Measurements from ENCODE around the gene IL1RAP.
"Not testable (repeated sequence)": the region's sequence is repeated elsewhere in the genome, so short reads cannot be mapped to it uniquely, and the experiment has no call there.

The IL1RAP gene

DNA sequence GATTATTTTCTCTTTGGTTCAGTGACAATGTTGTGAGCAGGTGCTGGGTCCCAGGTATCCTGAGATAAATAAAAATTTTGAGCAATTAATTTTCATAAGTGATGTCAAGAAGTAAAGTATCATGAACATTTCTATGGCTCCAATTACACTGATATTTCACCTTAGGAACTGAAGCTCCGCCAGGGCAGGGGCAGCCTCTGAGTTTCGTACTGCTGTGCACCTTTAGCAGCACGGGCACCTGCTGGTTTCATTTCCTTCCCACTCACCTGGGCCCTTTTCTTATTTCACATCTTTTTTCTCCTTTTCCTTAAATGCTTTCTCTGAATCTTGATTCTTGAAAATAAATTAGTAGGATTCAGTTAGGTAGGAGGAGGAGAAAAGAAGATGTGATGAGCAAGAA lies 1.2 kb upstream of the IL1RAP start:
- DNase-seq: no peak

DNA sequence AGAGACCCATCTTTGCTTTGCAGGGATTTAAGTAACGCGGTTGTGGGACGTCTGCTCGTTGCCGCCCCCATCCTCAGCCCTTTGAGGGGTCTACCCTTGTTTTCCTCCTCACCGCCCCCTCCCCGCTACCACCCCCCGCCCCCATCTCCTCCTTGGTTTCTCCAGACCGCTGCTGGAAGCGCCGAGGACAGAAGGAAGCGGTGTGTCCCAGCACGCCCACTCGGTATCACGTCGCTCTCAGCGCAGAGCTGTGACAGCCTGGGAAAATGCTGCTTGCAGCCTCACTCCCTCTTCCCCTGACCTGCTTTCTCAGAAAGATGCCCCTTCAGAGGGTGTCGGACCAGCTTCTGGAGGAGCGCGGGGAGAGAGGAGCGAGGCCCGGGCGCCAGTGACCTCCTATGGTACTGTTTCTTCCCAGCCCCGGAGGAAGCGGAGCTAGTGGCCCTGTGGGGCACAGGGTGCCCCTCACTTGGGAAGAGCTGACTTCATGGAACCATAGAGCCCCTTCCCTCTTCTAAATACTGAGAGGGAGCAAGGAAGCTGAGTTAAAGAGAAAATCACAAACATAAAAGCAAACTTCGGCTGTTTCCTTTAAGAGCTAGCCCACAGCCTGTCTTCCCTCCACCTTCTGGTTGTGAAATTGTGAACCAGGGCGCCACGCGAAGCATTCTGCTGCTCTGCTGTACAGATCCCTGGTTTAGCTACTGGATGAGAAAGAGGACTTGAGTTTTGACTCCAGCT lies 698 bp downstream of the IL1RAP start:
- DNase-seq: peak; percentile 46

- no peak for DNase-seq
Measured at GRCh38 chr3:190516416-190516815, 2.5 kb downstream of the IL1RAP start.

DNA sequence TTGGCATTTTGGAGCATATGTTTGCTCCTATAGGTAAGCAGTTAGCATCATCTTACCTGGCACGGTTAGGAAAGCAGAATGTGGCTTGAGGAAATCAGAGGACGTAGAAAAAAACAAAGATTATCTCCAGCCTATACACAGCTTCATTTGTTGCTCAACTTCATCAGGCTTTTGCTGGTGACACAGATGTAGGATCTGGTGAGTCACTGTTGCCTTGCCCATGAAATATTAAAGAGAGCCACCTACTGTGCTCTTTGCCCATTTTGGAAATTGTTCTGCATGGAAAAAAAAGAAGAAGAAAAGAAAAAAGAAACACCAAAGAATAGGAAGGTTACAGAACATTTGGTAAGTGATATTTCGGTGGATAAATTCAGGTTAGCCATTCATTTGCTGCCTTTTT lies 3.8 kb downstream of the IL1RAP start:
- DNase-seq: no peak

GRCh38 chr3:190518531-190518930 lies 4.6 kb downstream of the IL1RAP start:
- DNase-seq: not testable (repeated sequence)

DNA sequence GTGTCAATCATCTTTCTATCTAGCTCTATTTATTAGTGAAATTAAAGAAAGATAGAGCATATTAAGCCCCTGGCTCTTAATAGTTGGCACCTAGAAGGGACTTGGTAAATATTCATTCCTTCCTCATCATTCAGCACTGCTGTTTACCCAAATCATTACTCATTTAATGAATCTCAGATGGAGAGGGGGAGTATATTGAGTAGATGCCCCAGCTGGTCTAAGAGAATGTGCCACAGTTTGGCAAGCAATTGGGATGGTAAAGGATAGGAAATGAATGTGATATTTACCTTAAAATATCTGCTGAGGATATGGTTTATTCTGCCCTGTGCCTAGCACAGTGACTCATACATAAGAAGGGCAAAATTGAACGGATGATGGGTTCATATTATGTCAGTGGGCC lies 6.0 kb downstream of the IL1RAP start:
- DNase-seq: no peak

DNA sequence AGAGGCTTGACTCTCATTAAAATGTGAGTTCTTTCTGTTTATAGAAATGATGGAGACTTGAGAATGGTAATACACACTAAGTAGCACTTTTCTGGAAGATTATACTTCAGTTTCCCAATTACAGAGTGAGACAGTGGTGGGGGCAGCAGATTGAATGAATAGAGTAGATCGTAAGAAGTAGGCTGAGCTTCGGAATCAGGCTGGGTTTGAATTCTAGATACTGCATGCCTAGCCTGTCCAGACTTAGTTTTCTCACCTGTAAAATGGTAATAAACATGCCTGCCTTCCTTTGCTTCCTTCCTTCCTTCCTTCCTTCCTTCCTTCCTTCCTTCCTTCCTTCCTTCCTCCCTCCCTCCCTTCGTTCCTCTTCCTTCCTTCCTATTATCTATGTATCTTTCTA lies 8.1 kb downstream of the IL1RAP start:
- DNase-seq: no peak

DNA sequence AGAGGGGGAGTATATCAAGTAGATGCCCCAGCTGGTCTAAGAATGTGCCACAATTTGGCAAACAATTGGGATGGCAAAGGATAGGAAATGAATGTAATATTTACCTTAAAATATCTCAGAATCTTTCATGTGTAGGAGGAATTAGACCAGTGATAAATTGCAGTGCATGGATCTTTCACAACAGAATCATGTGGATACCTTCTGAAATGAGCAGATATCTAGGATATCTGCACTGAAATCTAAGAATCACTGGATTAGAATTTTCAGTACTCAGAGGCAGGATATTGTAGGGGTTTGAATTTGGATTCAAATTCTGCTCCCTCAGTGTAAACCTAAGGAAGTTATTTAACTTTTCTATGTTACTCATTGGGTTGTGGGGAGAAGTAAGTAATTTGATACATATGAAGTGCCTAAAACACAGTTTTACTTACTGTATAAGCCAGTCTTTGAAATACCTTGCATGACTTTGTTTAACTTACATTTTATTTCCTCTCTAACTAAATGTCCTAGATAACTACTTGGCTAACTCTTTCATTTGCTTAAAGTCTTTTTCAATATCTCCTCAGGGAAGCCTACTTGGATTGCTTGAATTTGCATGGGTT lies 8.8 kb downstream of the IL1RAP start:
- DNase-seq: no peak

DNA sequence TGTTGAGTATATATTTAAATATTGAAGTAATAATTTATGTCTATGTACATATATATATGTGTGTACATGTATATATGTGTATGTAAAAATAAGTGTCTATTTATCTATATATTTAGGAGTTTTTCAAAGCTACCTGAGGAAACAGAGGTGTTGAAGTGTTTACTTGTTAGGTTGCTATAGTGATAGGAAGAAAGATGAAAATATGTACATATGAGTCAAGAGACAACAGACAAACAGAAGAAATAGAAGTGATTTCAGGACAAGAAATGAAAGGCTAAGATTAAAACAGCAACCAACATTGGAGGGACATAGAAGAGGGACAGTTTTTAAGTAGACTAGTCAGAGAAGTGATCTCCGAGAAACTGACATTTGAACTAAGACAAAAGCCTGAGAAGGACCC lies 11.1 kb downstream of the IL1RAP start:
- DNase-seq: no peak

DNA sequence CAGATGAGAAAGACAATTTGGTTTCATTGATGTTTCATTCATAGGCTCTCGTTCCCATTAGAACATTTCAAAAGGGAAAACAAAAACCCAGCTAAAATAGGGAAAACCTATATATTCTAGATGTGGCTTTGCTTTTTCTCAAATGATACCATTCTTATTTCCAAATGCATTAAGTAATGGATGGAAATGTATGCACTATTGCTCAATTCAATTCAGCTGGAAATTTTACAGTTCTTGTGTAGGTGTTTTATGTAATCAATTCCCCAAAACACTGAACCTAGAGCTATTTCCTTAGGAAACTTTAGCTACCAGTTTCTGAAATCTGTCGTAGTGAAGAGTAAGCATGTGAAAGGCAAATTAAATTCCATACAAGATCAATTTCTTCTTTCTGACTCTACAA lies 11.7 kb downstream of the IL1RAP start:
- DNase-seq: no peak

DNA sequence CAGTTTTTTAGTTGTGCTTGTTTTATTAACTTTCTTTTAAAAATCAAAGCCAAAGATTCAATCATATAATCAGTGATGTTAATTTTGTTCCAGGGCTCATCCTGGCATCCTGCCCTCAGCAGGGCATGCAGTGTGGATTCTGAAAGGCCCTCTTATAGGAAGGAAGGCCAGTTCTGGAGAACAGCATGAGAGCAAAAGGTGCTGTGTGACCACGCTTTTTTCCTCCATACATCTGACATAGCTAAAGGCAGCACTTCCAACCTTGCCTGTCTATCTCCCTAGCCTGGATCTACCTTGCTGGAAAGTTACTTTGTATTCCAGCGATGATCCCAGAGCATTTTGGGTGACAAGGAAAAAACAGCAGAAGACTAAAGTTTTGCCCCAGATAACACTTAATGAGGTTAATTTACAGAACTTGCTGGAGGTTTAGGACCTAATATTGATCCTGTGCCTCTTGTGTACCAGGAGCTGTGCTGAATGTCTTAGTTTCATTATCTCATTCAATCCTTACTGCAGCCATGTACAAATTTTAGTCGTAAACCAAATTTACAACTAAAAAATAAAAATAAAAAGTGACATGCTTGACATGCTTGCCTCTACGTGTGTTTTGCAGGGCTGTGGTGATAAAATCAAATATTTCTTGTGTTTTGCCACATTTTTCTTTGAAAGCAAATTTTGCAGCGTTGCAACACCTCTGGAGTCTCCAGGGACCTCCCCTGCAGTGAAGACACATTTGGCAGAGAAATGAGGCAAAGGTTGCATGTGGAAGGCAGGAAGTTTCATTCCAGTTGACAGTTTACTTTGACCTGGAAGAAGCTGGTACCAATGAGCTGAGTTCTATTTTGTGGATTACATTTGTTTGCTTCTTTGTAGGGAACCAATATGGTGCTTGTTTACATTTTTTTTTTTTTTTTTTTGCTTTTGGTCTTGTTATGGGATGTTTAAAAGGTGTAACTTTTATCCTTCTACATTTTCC lies 13.2 kb downstream of the IL1RAP start:
- no peak for DNase-seq

DNA sequence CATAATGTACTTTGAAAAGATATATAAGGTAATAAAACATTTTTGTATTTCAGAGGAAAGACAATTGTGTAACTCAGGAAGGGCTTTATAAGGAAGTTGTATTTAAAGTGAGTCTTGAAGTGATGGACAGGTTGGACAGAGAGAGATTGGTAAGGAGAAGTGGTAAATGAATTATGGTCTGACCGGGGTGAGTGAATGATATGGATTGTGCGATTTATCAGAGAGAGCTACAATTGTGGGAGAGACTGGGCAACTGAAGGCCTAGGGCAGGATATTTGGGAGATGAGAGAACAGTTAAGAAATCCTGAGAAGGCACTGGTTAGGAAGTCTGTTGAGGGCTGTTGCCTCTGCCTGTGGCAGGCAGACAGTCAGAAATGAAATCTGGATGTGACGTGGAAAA lies 14.8 kb downstream of the IL1RAP start:
- DNase-seq: no peak

- DNase-seq: no peak
Measured at GRCh38 chr3:190531406-190531805, 17.5 kb downstream of the IL1RAP start.

GRCh38 chr3:190532731-190533203 lies 18.9 kb downstream of the IL1RAP start:
- no peak for DNase-seq

GRCh38 chr3:190533511-190534281 lies 19.8 kb downstream of the IL1RAP start:
- no peak for DNase-seq

DNA sequence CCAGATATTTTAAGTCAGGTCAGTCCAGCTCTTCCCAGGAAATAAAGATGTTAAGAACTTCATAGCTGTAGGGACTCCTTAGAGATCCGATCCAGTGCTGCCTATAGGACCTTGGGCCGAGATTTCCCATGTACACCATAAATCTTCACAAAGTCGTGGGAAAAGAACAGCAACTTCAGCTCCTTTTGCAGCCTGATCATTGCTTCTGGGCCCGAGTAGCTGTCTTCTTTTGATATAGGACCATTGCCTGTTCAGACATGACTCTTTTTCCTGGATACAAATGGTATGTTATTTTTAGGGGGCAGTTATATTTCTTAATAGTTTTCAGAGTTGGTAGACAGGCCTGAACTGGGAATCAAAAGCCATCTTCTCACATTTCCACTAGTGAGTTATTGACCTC lies 20.5 kb downstream of the IL1RAP start:
- DNase-seq: no peak

DNA sequence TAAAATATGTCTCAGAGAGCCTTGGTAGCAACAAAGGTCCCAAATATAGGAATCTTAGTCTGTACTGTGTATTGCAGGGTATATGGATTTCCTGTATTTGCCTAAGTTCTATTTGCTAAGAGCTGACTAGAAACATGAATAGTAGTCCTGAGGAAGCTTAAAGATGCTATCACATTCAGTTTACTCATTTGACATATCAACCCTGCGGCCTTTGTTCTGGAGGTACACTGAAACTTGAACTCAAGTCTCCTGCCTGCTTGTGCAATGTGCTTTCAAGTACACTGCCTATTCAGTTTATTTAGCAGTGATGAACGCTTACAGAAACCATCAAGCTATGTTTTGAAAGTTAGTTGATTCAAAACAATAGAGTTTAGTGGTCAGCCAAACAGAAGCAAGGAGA lies 21.1 kb downstream of the IL1RAP start:
- no peak for DNase-seq

DNA sequence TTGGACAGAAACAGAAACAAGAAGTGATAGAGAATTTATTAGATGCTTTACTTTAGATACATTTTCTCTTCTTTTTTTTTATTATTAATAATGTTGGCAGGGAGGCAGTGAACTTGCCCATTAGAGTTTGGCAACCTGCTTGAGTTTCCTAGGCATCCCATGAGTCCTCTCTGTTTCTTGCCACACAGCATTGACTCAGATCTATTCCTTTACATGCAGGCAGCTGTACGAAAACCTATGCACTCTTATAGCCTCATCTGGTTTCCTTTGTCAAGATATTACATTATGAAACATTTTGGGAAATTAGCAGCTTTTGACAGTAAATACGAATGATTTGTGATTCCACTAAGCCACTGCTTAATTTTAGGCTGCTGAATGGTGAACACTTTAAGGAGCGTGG lies 23.3 kb downstream of the IL1RAP start:
- no peak for DNase-seq

GRCh38 chr3:190538288-190538687 lies 24.4 kb downstream of the IL1RAP start:
- no peak for DNase-seq

DNA sequence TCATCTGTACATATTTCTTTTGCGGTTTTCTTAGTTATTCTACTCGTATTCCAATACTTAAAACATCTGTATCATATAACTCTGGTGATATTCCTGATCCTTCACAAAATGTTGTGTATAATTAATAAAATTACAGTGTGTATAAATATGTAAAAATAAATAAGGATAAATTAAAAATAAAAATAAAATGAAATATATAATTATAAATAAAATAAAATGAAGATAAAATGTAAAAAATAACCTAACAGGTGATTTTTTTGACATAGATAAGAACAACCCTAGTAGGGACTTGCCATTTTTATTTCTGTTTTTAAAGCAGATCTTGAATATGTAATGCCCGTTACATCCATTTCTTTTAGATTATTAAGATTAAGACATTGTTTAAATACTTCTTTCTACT lies 25.6 kb downstream of the IL1RAP start:
- no peak for DNase-seq

DNA sequence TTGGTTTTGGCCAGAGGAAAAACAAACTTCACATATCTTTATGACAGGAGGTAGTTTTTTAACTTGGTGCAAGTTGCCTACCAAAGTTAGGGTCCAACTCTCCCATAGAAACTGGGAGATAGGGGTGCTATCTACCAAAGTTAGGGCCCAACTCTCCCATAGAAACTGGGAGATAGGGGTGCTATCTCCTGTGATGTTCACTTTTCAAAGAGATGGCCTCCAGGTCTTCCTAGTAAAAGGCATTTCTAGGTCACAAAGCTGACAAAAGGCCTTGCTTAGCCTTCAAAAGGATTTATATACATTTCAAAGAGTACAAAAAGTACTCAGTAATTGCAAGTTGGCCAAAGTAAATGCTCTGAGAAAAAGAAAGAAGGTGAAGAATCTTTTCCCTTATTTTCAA lies 27.1 kb downstream of the IL1RAP start:
- no peak for DNase-seq

GRCh38 chr3:190541560-190541959 lies 27.7 kb downstream of the IL1RAP start:
- DNase-seq: no peak

- DNase-seq: no peak
Measured at GRCh38 chr3:190542846-190543245, 29.0 kb downstream of the IL1RAP start.
